HG03354 (cell line): Measurements from ENCODE around the gene PDZD2.
"Not testable (repeated sequence)": the region's sequence is repeated elsewhere in the genome, so short reads cannot be mapped to it uniquely, and the experiment has no call there.

Experiments used
- ATAC-seq: cut with Tn5 transposase; IDR thresholded peaks from one replicate; pipeline ENCODE4 v1.9.1; 2021; ENCODE audit warnings: mild to moderate bottlenecking; ENCODE audit not compliant: unreplicated experiment, poor library complexity, severe bottlenecking

Gene PDZD2

DNA sequence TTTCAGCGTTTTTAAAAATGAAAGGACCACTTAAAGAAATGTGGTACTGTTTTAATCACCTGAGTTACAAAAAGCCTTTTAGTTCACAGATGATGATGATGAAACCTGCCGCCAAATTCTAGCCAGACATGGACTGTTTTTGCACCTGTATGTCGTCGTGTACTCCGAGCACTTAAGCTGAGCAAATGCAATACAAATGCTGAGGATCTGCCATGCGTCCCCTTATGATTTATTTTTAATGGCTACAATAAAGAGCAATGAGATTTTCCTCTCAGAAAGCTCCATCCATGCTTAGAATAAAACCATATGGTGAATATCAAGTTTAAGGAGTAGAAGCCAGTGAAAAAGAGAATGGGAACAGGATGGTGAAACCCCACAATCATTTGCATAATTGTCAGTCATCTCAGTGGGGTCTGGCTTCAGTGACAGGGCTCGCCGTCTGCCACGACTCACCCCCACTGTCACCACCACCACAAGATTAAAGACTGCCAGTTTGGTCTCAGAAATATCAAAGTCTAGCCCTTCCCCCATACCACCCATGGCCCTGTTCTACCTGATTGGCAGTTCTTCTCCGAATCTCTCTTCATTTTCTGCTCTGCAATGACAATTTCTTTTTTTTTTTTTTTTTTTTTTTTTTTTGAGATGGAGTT, 375.3 kb downstream of the PDZD2 start:
- no peak for ATAC-seq

- not testable (repeated sequence) for ATAC-seq
Observed at GRCh38 chr5:32015262-32015661, 376.3 kb downstream of the PDZD2 start.

GRCh38 chr5:32017692-32018367, 378.9 kb downstream of the PDZD2 start:
- no peak for ATAC-seq

- ATAC-seq: no peak
Observed at GRCh38 chr5:32018476-32019436, 379.8 kb downstream of the PDZD2 start.

GRCh38 chr5:32020271-32020670, 381.3 kb downstream of the PDZD2 start:
- ATAC-seq: peak; percentile 92

- no peak for ATAC-seq
Observed at GRCh38 chr5:32020946-32021345, 382.0 kb downstream of the PDZD2 start.

DNA sequence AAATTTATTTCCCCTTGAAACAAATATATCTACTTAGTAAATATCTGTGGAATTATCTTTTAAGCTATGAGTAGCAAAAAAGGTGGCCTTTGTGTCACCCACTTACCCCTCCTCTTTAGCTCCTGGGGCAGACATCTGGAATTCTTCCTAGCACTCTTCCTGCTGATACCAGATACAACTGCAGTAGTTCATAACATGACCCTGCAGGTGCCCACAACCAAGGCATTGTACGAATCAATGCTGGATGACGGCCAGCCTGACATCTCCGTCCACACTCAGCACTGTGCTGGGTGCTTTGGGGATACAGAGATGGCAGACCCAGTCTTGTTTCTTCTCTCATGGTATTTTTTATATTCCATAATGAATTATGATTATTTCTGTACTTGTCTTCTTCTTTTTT, 382.8 kb downstream of the PDZD2 start:
- no peak for ATAC-seq

DNA sequence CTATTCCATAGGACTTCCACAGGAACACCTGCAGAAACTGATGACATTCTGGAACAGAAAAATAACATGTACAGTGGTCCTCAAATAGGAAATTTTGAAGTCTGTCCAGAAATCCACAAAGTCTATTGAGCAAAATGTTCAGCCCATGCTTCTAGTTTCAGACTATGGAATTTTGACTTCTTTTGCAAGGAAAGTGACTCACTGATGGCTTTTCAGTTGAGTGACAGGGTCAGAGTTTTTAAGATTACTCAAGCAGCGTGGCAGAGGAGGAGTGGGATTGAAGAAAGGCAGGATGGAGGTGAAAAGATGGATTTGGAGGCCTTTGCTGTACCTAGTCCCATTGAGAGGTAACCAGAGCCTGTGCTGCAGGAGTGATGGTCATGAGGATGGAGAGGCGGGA, 383.7 kb downstream of the PDZD2 start:
- no peak for ATAC-seq

DNA sequence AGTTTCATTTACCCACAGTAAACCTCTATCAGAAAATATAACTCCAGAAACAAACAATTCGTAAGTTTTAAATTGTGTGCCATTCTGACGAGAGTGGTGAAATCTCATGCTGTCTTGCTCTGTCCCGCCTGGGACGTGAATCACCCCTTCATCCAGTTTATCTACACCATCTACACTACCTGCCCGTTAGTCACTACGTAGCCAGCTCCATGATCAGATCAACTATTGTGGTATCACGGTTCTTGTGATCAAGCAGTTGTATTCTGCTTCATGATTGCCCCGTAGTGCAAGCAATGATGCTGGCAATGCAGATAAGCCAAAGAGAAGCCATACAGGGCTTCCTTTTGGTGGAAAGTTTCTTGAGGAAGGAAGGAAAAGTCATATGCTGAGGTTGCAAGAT, 384.9 kb downstream of the PDZD2 start:
- ATAC-seq: no peak

DNA sequence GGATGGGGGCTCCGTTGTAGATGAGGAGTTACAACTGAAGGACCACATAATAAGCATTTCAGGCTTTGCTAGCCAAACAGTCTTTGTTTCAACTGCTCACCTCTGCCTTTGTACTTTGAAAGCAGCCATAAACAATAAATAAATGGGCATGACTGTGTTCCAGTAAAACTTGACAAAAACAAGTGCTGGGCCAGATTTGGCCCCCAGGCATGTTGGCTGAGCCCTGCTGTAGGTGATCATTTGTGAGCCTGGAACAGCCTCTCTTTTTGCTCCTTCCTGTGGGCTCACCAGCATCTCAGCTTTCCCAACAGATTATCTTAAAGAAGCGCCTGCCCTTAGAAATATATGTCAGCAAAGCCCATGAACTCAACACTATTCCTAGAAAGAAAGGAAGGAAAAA, 385.8 kb downstream of the PDZD2 start:
- ATAC-seq: no peak

DNA sequence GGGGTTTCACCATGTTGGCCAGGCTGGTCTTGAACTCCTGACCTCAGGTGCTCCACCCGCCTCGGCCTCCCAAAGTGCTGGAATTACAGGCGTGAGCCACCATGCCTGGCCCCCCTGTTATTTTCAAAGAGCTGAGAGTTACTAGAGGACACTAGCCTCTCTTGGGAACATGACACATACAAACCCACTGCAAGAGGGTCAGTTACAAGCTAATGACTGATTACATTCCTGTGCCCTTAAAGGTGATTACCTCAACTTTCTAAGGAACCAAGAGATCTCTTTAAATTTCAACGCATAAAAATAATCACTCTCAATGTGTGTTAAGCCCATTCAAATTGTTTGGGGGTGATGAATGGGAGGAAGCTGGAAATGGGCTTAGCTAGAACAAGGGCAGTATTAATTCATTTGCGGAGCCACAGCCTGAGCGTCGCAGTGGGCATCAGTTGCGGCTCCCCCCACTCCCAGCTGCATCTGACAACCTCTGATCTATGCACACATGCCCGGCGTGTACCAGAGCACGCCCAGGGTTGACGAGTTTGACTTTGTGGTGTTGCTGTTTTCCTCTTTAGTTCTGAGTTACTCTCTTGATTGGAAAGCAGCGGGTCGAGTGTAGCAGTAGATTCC, 388.3 kb downstream of the PDZD2 start:
- no peak for ATAC-seq

DNA sequence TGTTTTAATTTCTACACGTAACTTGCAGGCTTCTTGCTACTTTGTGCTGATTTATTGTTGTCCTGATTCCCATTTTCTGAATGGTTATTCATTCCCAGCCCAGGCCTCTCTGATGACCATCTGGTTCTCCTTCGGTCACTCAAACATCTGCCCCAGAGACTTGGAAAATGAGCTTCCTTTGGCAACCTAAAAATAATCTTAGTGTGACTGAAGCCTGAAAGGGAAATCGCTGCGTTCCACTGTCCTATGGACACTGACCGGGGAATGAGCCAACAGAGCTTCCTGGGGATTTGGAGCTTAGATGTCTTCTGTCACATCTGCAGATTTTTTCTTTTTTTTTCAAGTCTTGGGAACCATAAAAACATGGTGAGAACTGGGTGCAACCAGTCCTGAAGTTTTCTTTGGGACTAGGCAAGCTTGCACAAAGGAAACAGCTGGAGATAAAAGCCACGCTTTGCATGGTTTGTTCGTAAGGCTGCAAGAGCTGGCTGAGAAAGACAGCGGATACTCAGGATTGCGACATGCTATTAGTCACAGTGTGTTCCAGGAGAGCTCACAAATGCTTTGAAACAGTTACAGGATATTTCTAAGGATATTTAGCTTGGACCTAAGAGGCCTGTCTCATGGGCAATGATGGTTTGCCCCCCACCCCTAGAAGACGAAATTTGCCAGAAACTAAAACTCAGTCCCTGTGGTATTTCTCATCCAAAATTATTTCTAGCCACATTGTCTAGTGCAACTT, 389.0 kb downstream of the PDZD2 start:
- no peak for ATAC-seq

- ATAC-seq: no peak
Observed at GRCh38 chr5:32029261-32029660, 390.3 kb downstream of the PDZD2 start.

DNA sequence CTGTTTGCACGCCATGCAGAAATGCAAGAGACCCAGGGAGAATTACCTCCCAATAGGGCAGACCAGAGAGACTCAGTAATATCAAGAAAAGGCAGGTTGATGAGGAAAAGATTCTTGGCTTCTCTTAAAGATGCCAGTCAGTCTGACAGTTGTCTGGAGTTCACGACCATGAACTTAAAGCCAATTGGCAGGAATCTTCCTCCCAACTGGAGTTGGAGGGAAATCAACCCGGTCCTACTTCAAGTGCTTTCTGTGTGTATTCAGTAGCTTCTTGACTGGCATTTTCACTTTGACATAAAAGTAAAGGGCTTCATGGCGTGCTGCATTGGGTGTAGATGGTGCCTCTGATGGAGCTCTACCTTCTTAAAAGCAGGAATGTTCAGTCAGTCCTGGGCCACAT, 390.9 kb downstream of the PDZD2 start:
- ATAC-seq: no peak

- no peak for ATAC-seq
Observed at GRCh38 chr5:32030222-32030621, 391.3 kb downstream of the PDZD2 start.

GRCh38 chr5:32030686-32031085, 391.8 kb downstream of the PDZD2 start:
- no peak for ATAC-seq

DNA sequence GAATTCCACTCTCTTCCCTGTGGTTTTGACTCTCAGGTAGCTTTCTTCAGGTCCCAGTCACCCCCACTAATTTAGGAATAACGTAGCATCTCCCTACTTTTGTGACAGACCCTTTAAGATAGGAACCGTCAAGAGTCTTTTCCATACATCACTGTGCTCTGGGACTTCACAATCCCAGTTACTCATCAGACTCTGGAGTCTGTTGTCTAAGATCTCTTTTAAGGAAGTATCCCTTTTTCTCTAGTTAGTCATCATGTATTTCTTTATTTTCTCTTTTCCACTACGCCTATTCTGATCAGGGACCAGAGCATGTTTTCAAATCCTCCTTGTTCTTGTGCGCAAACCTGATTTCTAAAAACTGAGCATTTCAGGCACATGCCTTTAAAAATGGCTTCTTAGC, 392.2 kb downstream of the PDZD2 start:
- ATAC-seq: no peak

- no peak for ATAC-seq
Observed at GRCh38 chr5:32038523-32038922, 399.6 kb downstream of the PDZD2 start.

- ATAC-seq: not testable (repeated sequence)
Observed at GRCh38 chr5:32039133-32039532, 400.2 kb downstream of the PDZD2 start.
